ENCODE measurements around the gene RAPGEFL1.

The RAPGEFL1 gene

GRCh38 chr17:40168262-40168832 lies 8.9 kb upstream of the RAPGEFL1 start:
- no peaks in the 10 kb centered on the region for H3K4me1 ChIP-seq (ENCODE audit: insufficient read depth, low read length, poor library complexity, severe bottlenecking)
- no peaks in the 10 kb centered on the region for H3F3A ChIP-seq (ENCODE audit: low read depth)
- H3K9me2 ChIP-seq (replicated peaks; ENCODE audit: low read depth, low read length) = no peaks in the 10 kb centered on the region
- H3K9me3 ChIP-seq (ENCODE audit: insufficient read depth, low read depth, low read length) = no peaks in the 10 kb centered on the region
- peak; percentile 77 for TF ChIP-seq CTCF (conservative IDR thresholded peaks at IDR 0.05; ENCODE audit: low read length)
- no peak for TF ChIP-seq EZH2phosphoT487 (IDR thresholded peaks at IDR 0.05; ENCODE audit: borderline replicate concordance)
- H3K79me2 ChIP-seq (ENCODE audit: insufficient read depth, low read length) = peaks cover 10% of the 10 kb centered on the region; the same call in 1 of the 2 replicates
- no peak overlapping the region for H3K4me2 ChIP-seq (ENCODE audit: low read depth, low read length, poor library complexity, severe bottlenecking)
- peaks cover 88% of the 10 kb centered on the region for H3K36me3 ChIP-seq (ENCODE audit: insufficient read depth, low read length)
- H2AFZ ChIP-seq (ENCODE audit: low read length) = no peak overlapping the region
- H3K4me3 ChIP-seq (ENCODE audit: low read length, poor library complexity, severe bottlenecking) = no peak overlapping the region
- no peaks in the 10 kb centered on the region for H4K20me1 ChIP-seq (ENCODE audit: insufficient read depth, low read length, poor library complexity, severe bottlenecking)
- no peaks in the 10 kb centered on the region for H3K27me3 ChIP-seq (ENCODE audit: insufficient read depth, low read length, poor library complexity, severe bottlenecking)
- H3K9ac ChIP-seq (ENCODE audit: low read depth, low read length, poor library complexity, severe bottlenecking) = no peak overlapping the region

GRCh38 chr17:40170325-40170724 lies 6.9 kb upstream of the RAPGEFL1 start:
- H3K4me2 ChIP-seq (ENCODE audit: low read depth, low read length, poor library complexity, severe bottlenecking) = no peak overlapping the region
- no peaks in the 10 kb centered on the region for H3K9me3 ChIP-seq (ENCODE audit: insufficient read depth, low read depth, low read length)
- no peak overlapping the region for H3K9ac ChIP-seq (ENCODE audit: low read depth, low read length, poor library complexity, severe bottlenecking)
- no peak overlapping the region for H2AFZ ChIP-seq (ENCODE audit: low read length)
- no peaks in the 10 kb centered on the region for H3F3A ChIP-seq (ENCODE audit: low read depth)
- no peak for TF ChIP-seq EZH2phosphoT487 (IDR thresholded peaks at IDR 0.05; ENCODE audit: borderline replicate concordance)
- no peak for TF ChIP-seq CTCF (conservative IDR thresholded peaks at IDR 0.05; ENCODE audit: low read length)
- no peaks in the 10 kb centered on the region for H4K20me1 ChIP-seq (ENCODE audit: insufficient read depth, low read length, poor library complexity, severe bottlenecking)
- peaks cover 6% of the 10 kb centered on the region; the same call in 1 of the 2 replicates for H3K79me2 ChIP-seq (ENCODE audit: insufficient read depth, low read length)
- no peaks in the 10 kb centered on the region for H3K9me2 ChIP-seq (replicated peaks; ENCODE audit: low read depth, low read length)
- no peaks in the 10 kb centered on the region for H3K4me1 ChIP-seq (ENCODE audit: insufficient read depth, low read length, poor library complexity, severe bottlenecking)
- no peak overlapping the region for H3K4me3 ChIP-seq (ENCODE audit: low read length, poor library complexity, severe bottlenecking)
- H3K27me3 ChIP-seq (ENCODE audit: insufficient read depth, low read length, poor library complexity, severe bottlenecking) = no peaks in the 10 kb centered on the region
- peaks cover 81% of the 10 kb centered on the region for H3K36me3 ChIP-seq (ENCODE audit: insufficient read depth, low read length)

GRCh38 chr17:40171750-40172149 lies 5.5 kb upstream of the RAPGEFL1 start:
- Histone ChIP-seq H3K4me1 (ENCODE audit: insufficient read depth, low read length, poor library complexity, severe bottlenecking) (no peaks in the 10 kb centered on the region), H3F3A (ENCODE audit: low read depth) (no peaks in the 10 kb centered on the region), H3K9me2 (replicated peaks; ENCODE audit: low read depth, low read length) (no peaks in the 10 kb centered on the region), H2AFZ (ENCODE audit: low read length) (no peak overlapping the region), H3K27me3 (ENCODE audit: insufficient read depth, low read length, poor library complexity, severe bottlenecking) (no peaks in the 10 kb centered on the region), H4K20me1 (ENCODE audit: insufficient read depth, low read length, poor library complexity, severe bottlenecking) (no peaks in the 10 kb centered on the region), H3K9ac (ENCODE audit: low read depth, low read length, poor library complexity, severe bottlenecking) (no peak overlapping the region), H3K79me2 (ENCODE audit: insufficient read depth, low read length) (no peaks in the 10 kb centered on the region), H3K4me3 (ENCODE audit: low read length, poor library complexity, severe bottlenecking) (no peak overlapping the region), H3K36me3 (ENCODE audit: insufficient read depth, low read length) (peaks cover 80% of the 10 kb centered on the region), H3K4me2 (ENCODE audit: low read depth, low read length, poor library complexity, severe bottlenecking) (no peak overlapping the region), H3K9me3 (ENCODE audit: insufficient read depth, low read depth, low read length) (no peaks in the 10 kb centered on the region)
- no peak for TF ChIP-seq EZH2phosphoT487 (IDR thresholded peaks at IDR 0.05; ENCODE audit: borderline replicate concordance)
- TF ChIP-seq CTCF (conservative IDR thresholded peaks at IDR 0.05; ENCODE audit: low read length) = no peak
